HG03108 (cell line): ENCODE data around the gene UNC45B.
A peak's percentile ranks its signal among the peaks of the same experiment; 100 is the strongest.
"Not testable (repeated sequence)": the region's sequence is repeated elsewhere in the genome, so short reads cannot be mapped to it uniquely, and the experiment has no call there.

Experiments
- ATAC-seq: cut with Tn5 transposase; IDR thresholded peaks from one replicate; pipeline ENCODE4 v1.9.1; 2021; ENCODE audit warnings: moderate library complexity; ENCODE audit not compliant: unreplicated experiment

UNC45B gene

GRCh38 chr17:35141681-35142466 lies 5.7 kb upstream of the UNC45B start, which contains the start of gene NLE1:
NLE1 (minus strand) TSS chr17:35142303; CDS start chr17:35142275, 28 bp downstream.
- peak; percentile 89 for ATAC-seq

- no peak for ATAC-seq
These were observed 5.2 kb upstream of the UNC45B start for GRCh38 chr17:35142467-35142796.

GRCh38 chr17:35144840-35145239 lies 2.8 kb upstream of the UNC45B start:
- ATAC-seq: no peak

GRCh38 chr17:35146214-35146833 lies 1.3 kb upstream of the UNC45B start:
- ATAC-seq: no peak

GRCh38 chr17:35148144-35148543 lies 527 bp downstream of the UNC45B start:
- ATAC-seq: no peak

- ATAC-seq: no peak
These were observed 2.3 kb downstream of the UNC45B start for GRCh38 chr17:35149941-35150340.

- not testable (repeated sequence) for ATAC-seq
These were observed 3.5 kb downstream of the UNC45B start for GRCh38 chr17:35151080-35151479.

GRCh38 chr17:35152421-35153140 lies 5.0 kb downstream of the UNC45B start:
- no peak for ATAC-seq

- no peak for ATAC-seq
These were observed 6.9 kb downstream of the UNC45B start for GRCh38 chr17:35154196-35155165.

GRCh38 chr17:35155246-35155645 lies 7.6 kb downstream of the UNC45B start:
- no peak for ATAC-seq

- no peak for ATAC-seq
These were observed 12.3 kb downstream of the UNC45B start for GRCh38 chr17:35159940-35160339.

- no peak for ATAC-seq
These were observed 13.0 kb downstream of the UNC45B start for GRCh38 chr17:35160354-35161201.

- no peak for ATAC-seq
These were observed 13.7 kb downstream of the UNC45B start for GRCh38 chr17:35161281-35161761.

- no peak for ATAC-seq
These were observed 15.1 kb downstream of the UNC45B start for GRCh38 chr17:35162755-35163154.

GRCh38 chr17:35163886-35164285 lies 16.3 kb downstream of the UNC45B start:
- ATAC-seq: no peak

- no peak for ATAC-seq
These were observed 17.1 kb downstream of the UNC45B start for GRCh38 chr17:35164716-35165115.

- no peak for ATAC-seq
These were observed 18.9 kb downstream of the UNC45B start for GRCh38 chr17:35166526-35166925.

- ATAC-seq: no peak
These were observed 19.4 kb downstream of the UNC45B start for GRCh38 chr17:35167046-35167445.

GRCh38 chr17:35167666-35168065 lies 20.0 kb downstream of the UNC45B start:
- no peak for ATAC-seq
